IPS-18c (cell line): ENCODE results near the gene PRR12.
A peak's percentile ranks its signal among the peaks of the same experiment; 100 is the strongest.

Experiments used
- H3K4me3 ChIP-seq: 2 replicates; pipeline ENCODE4 v1.7.0; 2013; ENCODE audit warnings: low read depth, mild to moderate bottlenecking, low read length, moderate library complexity; ENCODE audit not compliant: insufficient read depth
- H3K9me3 ChIP-seq: one replicate; pipeline ENCODE4 v1.6.1; 2013; ENCODE audit warnings: mild to moderate bottlenecking, low read length, moderate library complexity; ENCODE audit not compliant: control insufficient read depth, insufficient read depth

Gene PRR12

GRCh38 chr19:49665351-49666119, 74.6 kb downstream of the PRR12 start, which contains the start of the genes BCL2L12 and IRF3:
Gene BCL2L12 (plus strand): TSS chr19:49665933. CDS start chr19:49666693, 760 bp downstream.
Gene IRF3 (minus strand): TSS chr19:49665857. CDS start chr19:49664838, 1,019 bp downstream.
- peak within 1 kb of the TSS; percentile 83 for H3K4me3 ChIP-seq

GRCh38 chr19:49666120-49666444, 75.1 kb downstream of the PRR12 start:
- no peaks in the 10 kb centered on the region for H3K9me3 ChIP-seq
- peak overlapping the region; percentile 83 for H3K4me3 ChIP-seq

More at GRCh38 chr19:49665351-49666119, 74.6 kb downstream of the PRR12 start, which contains the start of the genes BCL2L12 and IRF3:
- no peaks in the 10 kb centered on the region for H3K9me3 ChIP-seq

GRCh38 chr19:49667473-49667872, 76.5 kb downstream of the PRR12 start:
- H3K4me3 ChIP-seq, result no peak overlapping the region
- H3K9me3 ChIP-seq, result no peaks in the 10 kb centered on the region

- H3K4me3 ChIP-seq, result no peak overlapping the region
- no peaks in the 10 kb centered on the region for H3K9me3 ChIP-seq
Observed at GRCh38 chr19:49669516-49669915, 78.5 kb downstream of the PRR12 start.

- H3K4me3 ChIP-seq, result no peak overlapping the region; the same call in 1 of the 2 replicates
Observed at GRCh38 chr19:49672131-49672919, 81.3 kb downstream of the PRR12 start.

More at GRCh38 chr19:49672131-49672919, 81.3 kb downstream of the PRR12 start:
- peaks cover 1% of the 10 kb centered on the region for H3K9me3 ChIP-seq
